ENCODE results near the gene KBTBD13. TPM values are rescaled to one million over a fixed set of nuclear protein-coding genes. Genes with fewer than 3 reads are reported as not detected.
"Not testable (repeated sequence)": the region's sequence is repeated elsewhere in the genome, so short reads cannot be mapped to it uniquely, and the experiment has no call there.

Gene KBTBD13
- total RNA-seq, 1 donor from 2014 or later, result not detected

GRCh38 chr15:65099336-65099735 lies 22.8 kb downstream of the KBTBD13 start:
- Mint-ChIP-seq H3K4me3 (no peak overlapping the region), H3K9me3 (no peaks in the 10 kb centered on the region), H3K4me1 (ENCODE audit: unreplicated experiment) (peaks cover 12% of the 10 kb centered on the region), H3K27ac (no peak overlapping the region), H3K36me3 (peaks cover 22% of the 10 kb centered on the region), H3K27me3 (peaks cover 3% of the 10 kb centered on the region)
- DNase-seq (ENCODE audit: extremely low spot score, unreplicated experiment), result no peak
- TF ChIP-seq CTCF (conservative IDR thresholded peaks at IDR 0.05), result no peak

GRCh38 chr15:65099801-65100200 lies 23.3 kb downstream of the KBTBD13 start:
- Mint-ChIP-seq H3K4me1 (ENCODE audit: unreplicated experiment) (peaks cover 12% of the 10 kb centered on the region), H3K36me3 (peaks cover 22% of the 10 kb centered on the region)
- H3K9me3 Mint-ChIP-seq; H3K4me3 Mint-ChIP-seq; H3K27ac Mint-ChIP-seq; DNase-seq (ENCODE audit: extremely low spot score, unreplicated experiment); H3K27me3 Mint-ChIP-seq: not testable (repeated sequence)

GRCh38 chr15:65100442-65100841 lies 23.9 kb downstream of the KBTBD13 start:
- no peaks in the 10 kb centered on the region for H3K9me3 Mint-ChIP-seq
- peaks cover 22% of the 10 kb centered on the region for H3K36me3 Mint-ChIP-seq
- H3K27me3 Mint-ChIP-seq, result peaks cover 3% of the 10 kb centered on the region
- no peak for TF ChIP-seq CTCF (conservative IDR thresholded peaks at IDR 0.05)
- no peak overlapping the region for H3K4me3 Mint-ChIP-seq
- H3K4me1 Mint-ChIP-seq (ENCODE audit: unreplicated experiment), result peaks cover 8% of the 10 kb centered on the region
- no peak overlapping the region for H3K27ac Mint-ChIP-seq
- no peak for DNase-seq (ENCODE audit: extremely low spot score, unreplicated experiment)

- no peak for DNase-seq (ENCODE audit: extremely low spot score, unreplicated experiment)
- H3K36me3 Mint-ChIP-seq, result peaks cover 22% of the 10 kb centered on the region
- H3K4me1 Mint-ChIP-seq (ENCODE audit: unreplicated experiment), result peaks cover 6% of the 10 kb centered on the region
- TF ChIP-seq CTCF (conservative IDR thresholded peaks at IDR 0.05), result peak; percentile 90
- H3K27ac Mint-ChIP-seq, result no peak overlapping the region
- H3K4me3 Mint-ChIP-seq, result peak overlapping the region; percentile 74
- H3K9me3 Mint-ChIP-seq, result no peaks in the 10 kb centered on the region
- H3K27me3 Mint-ChIP-seq, result peaks cover 3% of the 10 kb centered on the region
Measured at GRCh38 chr15:65101411-65101890, 24.9 kb downstream of the KBTBD13 start.

GRCh38 chr15:65101891-65102708 lies 25.6 kb downstream of the KBTBD13 start:
- Mint-ChIP-seq H3K9me3 (no peaks in the 10 kb centered on the region), H3K36me3 (peaks cover 25% of the 10 kb centered on the region), H3K27ac (no peak overlapping the region), H3K27me3 (peaks cover 3% of the 10 kb centered on the region), H3K4me1 (ENCODE audit: unreplicated experiment) (peaks cover 6% of the 10 kb centered on the region), H3K4me3 (peak overlapping the region; percentile 74)
- peak; percentile 37 for TF ChIP-seq CTCF (conservative IDR thresholded peaks at IDR 0.05)
- DNase-seq (ENCODE audit: extremely low spot score, unreplicated experiment), result no peak

GRCh38 chr15:65102912-65103311 lies 26.4 kb downstream of the KBTBD13 start:
- no peak for TF ChIP-seq CTCF (conservative IDR thresholded peaks at IDR 0.05)
- no peak overlapping the region for H3K4me3 Mint-ChIP-seq
- H3K9me3 Mint-ChIP-seq, result no peaks in the 10 kb centered on the region
- H3K27ac Mint-ChIP-seq, result no peak overlapping the region
- DNase-seq (ENCODE audit: extremely low spot score, unreplicated experiment), result no peak
- H3K4me1 Mint-ChIP-seq (ENCODE audit: unreplicated experiment), result peaks cover 6% of the 10 kb centered on the region
- peaks cover 26% of the 10 kb centered on the region for H3K36me3 Mint-ChIP-seq
- H3K27me3 Mint-ChIP-seq, result peaks cover 3% of the 10 kb centered on the region

All from type B pancreatic cell (in vitro differentiated cells).